Ectodermal cell (in vitro differentiated cells): Measurements from ENCODE around the gene SENP3.

Experiments used
- H3K27ac ChIP-seq: 2 replicates; pipeline ENCODE4 v1.7.0; 2013; ENCODE audit warnings: mild to moderate bottlenecking, low read depth, low read length; ENCODE audit not compliant: insufficient read depth, poor library complexity, severe bottlenecking
- H3K27me3 ChIP-seq: 2 replicates; pipeline ENCODE4 v1.7.0; 2013; ENCODE audit warnings: mild to moderate bottlenecking, low read length; ENCODE audit not compliant: insufficient read depth, control insufficient read depth, poor library complexity, severe bottlenecking
- H3K36me3 ChIP-seq: one replicate; pipeline ENCODE4 v1.7.0; 2013; ENCODE audit warnings: low read length; ENCODE audit not compliant: control insufficient read depth, insufficient read depth
- H3K4me1 ChIP-seq: one replicate; pipeline ENCODE4 v1.7.0; 2013; ENCODE audit warnings: low read length; ENCODE audit not compliant: control insufficient read depth, insufficient read depth
- H3K4me3 ChIP-seq: 2 replicates; pipeline ENCODE4 v1.7.0; 2013; ENCODE audit warnings: low read depth, low read length, control low read depth; ENCODE audit not compliant: insufficient read depth
- H3K9me3 ChIP-seq: 2 replicates; pipeline ENCODE4 v1.7.0; 2013; ENCODE audit warnings: mild to moderate bottlenecking, low read length, moderate library complexity; ENCODE audit not compliant: control insufficient read depth
- WGBS, 2 experiments: methylation state at CpG; one replicate each; pipeline ENCODE4 v1.1.7; 2013; ENCODE audit warnings: missing lambda C conversion rate in 2 of 2; 5-methylcytosine and 5-hydroxymethylcytosine counted together

The SENP3 gene

GRCh38 chr17:7562208-7562605, 488 bp downstream of the SENP3 start:
- peaks cover 27% of the 10 kb centered on the region for H3K36me3 ChIP-seq
- no peaks in the 10 kb centered on the region for H3K9me3 ChIP-seq
- peaks cover 27% of the 10 kb centered on the region for H3K4me1 ChIP-seq
- peak overlapping the region; percentile 62 for H3K27ac ChIP-seq
- no peaks in the 10 kb centered on the region for H3K27me3 ChIP-seq
- WGBS, 2 experiments = 1 to 2% methylated on average over 28 of the region's 28 CpGs
- peak overlapping the region; percentile 87 for H3K4me3 ChIP-seq

- Histone ChIP-seq H3K27me3 (no peaks in the 10 kb centered on the region), H3K4me1 (peaks cover 17% of the 10 kb centered on the region), H3K4me3 (peak overlapping the region; percentile 87), H3K9me3 (no peaks in the 10 kb centered on the region), H3K36me3 (peaks cover 28% of the 10 kb centered on the region), H3K27ac (no peak overlapping the region)
- 93 to 95% methylated on average over 30 of the region's 30 CpGs for WGBS, 2 experiments
These were observed 1.6 kb downstream of the SENP3 start for GRCh38 chr17:7563115-7563869.

- H3K36me3 ChIP-seq = peaks cover 41% of the 10 kb centered on the region
- H3K27ac ChIP-seq = no peak overlapping the region
- H3K9me3 ChIP-seq = no peaks in the 10 kb centered on the region
- H3K4me1 ChIP-seq = peaks cover 11% of the 10 kb centered on the region
- no peaks in the 10 kb centered on the region for H3K27me3 ChIP-seq
- no peak overlapping the region for H3K4me3 ChIP-seq
- 94 to 97% methylated on average over 5 of the region's 5 CpGs for WGBS, 2 experiments
These were observed 7.9 kb downstream of the SENP3 start for GRCh38 chr17:7569571-7569970.

GRCh38 chr17:7570351-7570750, 8.6 kb downstream of the SENP3 start:
- no peaks in the 10 kb centered on the region for H3K9me3 ChIP-seq
- H3K36me3 ChIP-seq = peaks cover 43% of the 10 kb centered on the region
- no peak overlapping the region for H3K27ac ChIP-seq
- H3K4me1 ChIP-seq = peaks cover 16% of the 10 kb centered on the region
- H3K27me3 ChIP-seq = no peaks in the 10 kb centered on the region
- 96 to 97% methylated on average over 10 of the region's 10 CpGs for WGBS, 2 experiments
- H3K4me3 ChIP-seq = no peak overlapping the region

- H3K9me3 ChIP-seq = no peaks in the 10 kb centered on the region
- WGBS, 2 experiments = 1% methylated on average over 11 of the region's 11 CpGs
- H3K4me3 ChIP-seq = peak overlapping the region; percentile 97
- peaks cover 53% of the 10 kb centered on the region for H3K36me3 ChIP-seq
- no peaks in the 10 kb centered on the region for H3K27me3 ChIP-seq
- peaks cover 16% of the 10 kb centered on the region for H3K4me1 ChIP-seq
- H3K27ac ChIP-seq = peak overlapping the region; percentile 88
These were observed 10.5 kb downstream of the SENP3 start for GRCh38 chr17:7572338-7572587.

- no peaks in the 10 kb centered on the region for H3K27me3 ChIP-seq
- 0 to 1% methylated on average over 73 of the region's 73 CpGs for WGBS, 2 experiments
- H3K36me3 ChIP-seq = peaks cover 57% of the 10 kb centered on the region
- H3K9me3 ChIP-seq = no peaks in the 10 kb centered on the region
- H3K27ac ChIP-seq = peak overlapping the region; percentile 92
- peak overlapping the region; percentile 97 for H3K4me3 ChIP-seq
- peaks cover 16% of the 10 kb centered on the region for H3K4me1 ChIP-seq
These were observed 11.0 kb downstream of the SENP3 start for GRCh38 chr17:7572588-7573323.

- Histone ChIP-seq H3K4me1 (peaks cover 16% of the 10 kb centered on the region), H3K27me3 (no peaks in the 10 kb centered on the region), H3K36me3 (peaks cover 61% of the 10 kb centered on the region), H3K4me3 (peak overlapping the region; percentile 97), H3K27ac (peak overlapping the region; percentile 92), H3K9me3 (no peaks in the 10 kb centered on the region)
- WGBS, 2 experiments = 0% methylated on average over 71 of the region's 71 CpGs
These were observed 11.8 kb downstream of the SENP3 start for GRCh38 chr17:7573324-7574080.

GRCh38 chr17:7574176-7574953, 12.6 kb downstream of the SENP3 start:
- no peaks in the 10 kb centered on the region for H3K9me3 ChIP-seq
- peak overlapping the region; percentile 97 for H3K4me3 ChIP-seq
- no peaks in the 10 kb centered on the region for H3K27me3 ChIP-seq
- 48 to 49% methylated on average over 15 of the region's 15 CpGs for WGBS, 2 experiments
- peaks cover 16% of the 10 kb centered on the region for H3K4me1 ChIP-seq
- H3K36me3 ChIP-seq = peaks cover 59% of the 10 kb centered on the region
- peak overlapping the region; percentile 62 for H3K27ac ChIP-seq

- H3K36me3 ChIP-seq = peaks cover 53% of the 10 kb centered on the region
These were observed 13.8 kb downstream of the SENP3 start for GRCh38 chr17:7575481-7575883.

More at GRCh38 chr17:7575481-7575883, 13.8 kb downstream of the SENP3 start:
- Histone ChIP-seq H3K9me3 (no peaks in the 10 kb centered on the region), H3K27ac (no peak overlapping the region), H3K27me3 (no peaks in the 10 kb centered on the region), H3K4me1 (peaks cover 16% of the 10 kb centered on the region), H3K4me3 (peak overlapping the region; percentile 21)
- WGBS, 2 experiments = 93 to 95% methylated on average over 1 of the region's 1 CpG
